Measurements from ENCODE around the gene ZFP91. TPM values are rescaled to one million over a fixed set of nuclear protein-coding genes. Genes with fewer than 3 reads are reported as not detected.

Gene ZFP91
- total RNA-seq, 1 experiment from 2014 or later, result 58.6 TPM

GRCh38 chr11:58577555-58578135 is 1.2 kb upstream of the ZFP91 start:
- peaks cover 44% of the 10 kb centered on the region for H3K79me2 ChIP-seq (ENCODE audit: insufficient read depth, low read length)
- H3K9me2 ChIP-seq (ENCODE audit: insufficient read depth), result no peaks in the 10 kb centered on the region
- TSS peak; percentile 81 for BruUV-seq (replicated peaks)
- peak overlapping the region; percentile 95 for H3K9ac ChIP-seq (ENCODE audit: low read length)
- DNase-seq (ENCODE audit: low read depth, low spot score) (no peak), ATAC-seq (peak; percentile 59)
- ChIA-PET CTCF (interaction anchor here (1.3 to 3.2 kb wide), 3 partner anchors 10 to 96 kb away, joined by 4 to 21 read pairs (median 15); no protein-coding TSS in a partner anchor), RAD21 (ENCODE audit: low non-redundant PET in 1 of 2, low total read pairs in 2 of 2, uncharacterized antibody in 2 of 2, unreplicated experiment in 2 of 2) (no interaction called here), POLR2A (no interaction called here)
- H3K4me2 ChIP-seq (ENCODE audit: low read length), result peak overlapping the region; percentile 77
- peak overlapping the region; percentile 95 for H3K27ac ChIP-seq (ENCODE audit: low read depth, low read length)
- peaks cover 21 to 37% of the 10 kb centered on the region in 2 experiments for H3K4me1 ChIP-seq (ENCODE audit: control insufficient read depth in 1 of 2, insufficient read depth in 2 of 2, low read length in 2 of 2)
- no peak overlapping the region for H2AFZ ChIP-seq (ENCODE audit: low read depth, low read length, poor library complexity, severe bottlenecking)
- intact Hi-C loops (cut with micrococcal nuclease), result loop anchor here (2.0 to 5.0 kb wide), 7 partner anchors 97 to 910 kb away; partner anchors contain the start of genes FAM111A, MED19, TMX2 and ZDHHC5
- no peaks in the 10 kb centered on the region for H3K27me3 ChIP-seq (ENCODE audit: insufficient read depth, low read length)
- H4K20me1 ChIP-seq (ENCODE audit: insufficient read depth), result peaks cover 4% of the 10 kb centered on the region; the same call in 1 of the 2 replicates
- peak overlapping the region; percentile 68 to 88 for H3K4me3 ChIP-seq (replicated peaks in 1 of 2; ENCODE audit: low read depth in 1 of 2, low read length in 2 of 2)
- TF ChIP-seq FOSL1 (IDR thresholded peaks at IDR 0.05; ENCODE audit: low read depth), result peak; percentile 65; the same call in 1 of the 2 replicates
- peak; percentile 78 for TF ChIP-seq POLR2AphosphoS5 (IDR thresholded peaks at IDR 0.05; ENCODE audit: low read depth, low read length)
- TF ChIP-seq, protein P1, sequence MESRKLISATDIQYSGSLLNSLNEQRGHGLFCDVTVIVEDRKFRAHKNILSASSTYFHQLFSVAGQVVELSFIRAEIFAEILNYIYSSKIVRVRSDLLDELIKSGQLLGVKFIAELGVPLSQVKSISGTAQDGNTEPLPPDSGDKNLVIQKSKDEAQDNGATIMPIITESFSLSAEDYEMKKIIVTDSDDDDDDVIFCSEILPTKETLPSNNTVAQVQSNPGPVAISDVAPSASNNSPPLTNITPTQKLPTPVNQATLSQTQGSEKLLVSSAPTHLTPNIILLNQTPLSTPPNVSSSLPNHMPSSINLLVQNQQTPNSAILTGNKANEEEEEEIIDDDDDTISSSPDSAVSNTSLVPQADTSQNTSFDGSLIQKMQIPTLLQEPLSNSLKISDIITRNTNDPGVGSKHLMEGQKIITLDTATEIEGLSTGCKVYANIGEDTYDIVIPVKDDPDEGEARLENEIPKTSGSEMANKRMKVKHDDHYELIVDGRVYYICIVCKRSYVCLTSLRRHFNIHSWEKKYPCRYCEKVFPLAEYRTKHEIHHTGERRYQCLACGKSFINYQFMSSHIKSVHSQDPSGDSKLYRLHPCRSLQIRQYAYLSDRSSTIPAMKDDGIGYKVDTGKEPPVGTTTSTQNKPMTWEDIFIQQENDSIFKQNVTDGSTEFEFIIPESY (IDR thresholded peaks at IDR 0.05; ENCODE audit: extremely low read depth, insufficient replicate concordance, low read length), result no peak
- peak; percentile 56 for TF ChIP-seq ZFX (IDR thresholded peaks at IDR 0.05)
- TF ChIP-seq SIN3A (IDR thresholded peaks at IDR 0.05; ENCODE audit: low read depth), result 0 out of 2 replicates have a peak, but pooled peaks have one; percentile 37
- peak; percentile 79 for TF ChIP-seq JUND (IDR thresholded peaks at IDR 0.05)
- TF ChIP-seq POLR2A (IDR thresholded peaks at IDR 0.05; ENCODE audit: borderline replicate concordance, extremely low read depth, insufficient read depth, insufficient read length), result peak; percentile 75
- TF ChIP-seq EZH2phosphoT487 (IDR thresholded peaks at IDR 0.05; ENCODE audit: borderline replicate concordance), result no peak
- H3K9me3 ChIP-seq (ENCODE audit: control insufficient read depth in 1 of 2, insufficient read depth in 1 of 2, low read depth in 1 of 2, low read length in 2 of 2), result no peaks in the 10 kb centered on the region
- no peaks in the 10 kb centered on the region for H3K36me3 ChIP-seq (ENCODE audit: control insufficient read depth in 1 of 2, insufficient read depth in 2 of 2, low read length in 2 of 2)
